Umbilical cord (tissue), 2 donors: Measurements from ENCODE around the gene SLC27A6. TPM values are rescaled to one million over a fixed set of nuclear protein-coding genes. Genes with fewer than 3 reads are reported as not detected.
"Not testable (repeated sequence)": the region's sequence is repeated elsewhere in the genome, so short reads cannot be mapped to it uniquely, and the experiment has no call there.

Experiments
- DNase-seq: peaks from one replicate; pipeline ENCODE4 v3.0.0-alpha.2; 2015; ENCODE audit warnings: low spot score
- total RNA-seq: library from RNA; depleted of rRNA; stranded (reverse); fragments of >200 nt; gene quantifications from one replicate; pipeline ENCODE4 v1.2.3, GENCODE V29; 2014; ENCODE audit warnings: low replicate concordance; ENCODE audit not compliant: insufficient read depth

SLC27A6 gene
- total RNA-seq, 1 donor from 2014 or later, result 28.2 TPM

- DNase-seq, result no peak
Observed at GRCh38 chr5:129001841-129002526, 36.7 kb downstream of the SLC27A6 start.

GRCh38 chr5:129002527-129002842 is 37.2 kb downstream of the SLC27A6 start:
- no peak for DNase-seq

- DNase-seq, result no peak
Observed at GRCh38 chr5:129003232-129003631, 37.9 kb downstream of the SLC27A6 start.

- no peak for DNase-seq
Observed at GRCh38 chr5:129014185-129014584, 48.9 kb downstream of the SLC27A6 start.

- DNase-seq, result no peak
Observed at GRCh38 chr5:129018837-129019236, 53.5 kb downstream of the SLC27A6 start.

- DNase-seq, result no peak
Observed at GRCh38 chr5:129019401-129019908, 54.2 kb downstream of the SLC27A6 start.

GRCh38 chr5:129020683-129021082 is 55.4 kb downstream of the SLC27A6 start:
- DNase-seq, result no peak

GRCh38 chr5:129021744-129022143 is 56.5 kb downstream of the SLC27A6 start:
- no peak for DNase-seq

GRCh38 chr5:129022599-129022998 is 57.3 kb downstream of the SLC27A6 start:
- no peak for DNase-seq

GRCh38 chr5:129027260-129027659 is 62.0 kb downstream of the SLC27A6 start:
- DNase-seq, result peak; percentile 8

GRCh38 chr5:129031886-129032683 is 66.8 kb downstream of the SLC27A6 start:
- no peak for DNase-seq

- not testable (repeated sequence) for DNase-seq
Observed at GRCh38 chr5:129036257-129036656, 71.0 kb downstream of the SLC27A6 start.

- DNase-seq, result peak; percentile 9
Observed at GRCh38 chr5:129041196-129041881, 76.1 kb downstream of the SLC27A6 start.

GRCh38 chr5:129042306-129042705 is 77.0 kb downstream of the SLC27A6 start:
- no peak for DNase-seq

GRCh38 chr5:129043894-129044293 is 78.6 kb downstream of the SLC27A6 start:
- DNase-seq, result no peak

GRCh38 chr5:129046151-129046550 is 80.9 kb downstream of the SLC27A6 start:
- DNase-seq, result no peak

- no peak for DNase-seq
Observed at GRCh38 chr5:129048509-129048908, 83.2 kb downstream of the SLC27A6 start.

GRCh38 chr5:129049126-129049799 is 84.0 kb downstream of the SLC27A6 start:
- no peak for DNase-seq

GRCh38 chr5:129051283-129051682 is 86.0 kb downstream of the SLC27A6 start:
- DNase-seq, result no peak

GRCh38 chr5:129053438-129053837 is 88.2 kb downstream of the SLC27A6 start:
- DNase-seq, result no peak

GRCh38 chr5:129057329-129057728 is 92.0 kb downstream of the SLC27A6 start:
- no peak for DNase-seq

- no peak for DNase-seq
Observed at GRCh38 chr5:129061849-129062248, 96.6 kb downstream of the SLC27A6 start.
